Measurements from ENCODE around the gene CIDEC. TPM values are rescaled to one million over a fixed set of nuclear protein-coding genes. Genes with fewer than 3 reads are reported as not detected.

Gene CIDEC
- total RNA-seq, 2 experiments from 2014 or later, result not detected

DNA sequence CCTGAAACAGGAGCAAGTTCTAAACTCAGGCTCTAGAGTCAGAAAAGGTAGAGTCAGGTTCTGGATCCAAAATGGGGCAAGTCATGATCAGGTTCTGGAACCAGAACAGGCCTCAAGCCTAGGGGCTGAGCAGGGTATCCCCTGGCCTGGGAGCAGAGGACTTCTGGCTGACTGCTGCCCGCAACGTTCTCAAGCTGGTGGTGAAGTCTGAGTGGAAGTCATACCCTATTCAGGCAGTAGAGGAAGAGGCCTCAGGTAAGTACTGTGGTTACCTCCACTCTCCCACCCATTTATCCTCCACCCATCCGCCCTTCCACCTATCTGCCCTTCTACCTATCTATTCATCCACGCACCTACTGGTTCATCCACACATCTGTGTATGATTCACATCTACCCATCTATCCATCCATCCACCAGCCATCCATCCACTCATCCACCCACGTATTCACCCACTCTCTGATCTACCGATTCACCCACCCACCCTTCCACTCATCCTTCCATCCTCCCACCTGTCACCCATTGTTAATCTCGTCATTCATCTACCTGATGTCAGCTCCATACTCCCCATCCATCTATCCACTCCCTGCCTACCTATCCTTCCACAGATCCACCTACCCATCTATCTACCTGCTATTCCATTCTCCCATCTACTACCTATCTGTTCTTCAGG lies 61.3 kb downstream of the CIDEC start:
- H3K4me3 ChIP-seq (ENCODE audit: low read depth, low read length, poor library complexity, severe bottlenecking), result no peak overlapping the region
- H3K9me2 ChIP-seq (ENCODE audit: insufficient read depth, low read length), result no peaks in the 10 kb centered on the region
- H3K9me3 ChIP-seq (ENCODE audit: low read length), result no peaks in the 10 kb centered on the region
- no peaks in the 10 kb centered on the region for H3K79me2 ChIP-seq (ENCODE audit: insufficient read depth, low read depth, low read length)
- intact Hi-C loops (cut with micrococcal nuclease; ENCODE audit: unreplicated experiment), result no loop called here
- no peak overlapping the region for H3K27ac ChIP-seq (ENCODE audit: low read depth, low read length, poor library complexity, severe bottlenecking)
- H2AFZ ChIP-seq (ENCODE audit: low read length), result no peak overlapping the region
- ChIA-PET CTCF (ENCODE audit: unreplicated experiment) (interaction anchor here (0.6 kb wide), 2 partner anchors 59 to 214 kb away, joined by 6 to 10 read pairs; no protein-coding TSS in a partner anchor), POLR2A (no interaction called here)
- no peaks in the 10 kb centered on the region for H3K4me1 ChIP-seq (ENCODE audit: insufficient read depth, low read length, poor library complexity, severe bottlenecking)
- no peak overlapping the region for H3K4me2 ChIP-seq (ENCODE audit: low read length)
- DNase-seq (ENCODE audit: low spot score), result no peak
- no TSS peak for BruUV-seq (replicated peaks)
- H3K36me3 ChIP-seq (ENCODE audit: insufficient read depth, low read length), result peaks cover 21% of the 10 kb centered on the region
- no peaks in the 10 kb centered on the region for H4K20me1 ChIP-seq (ENCODE audit: insufficient read depth, low read length)
- no peak for TF ChIP-seq EZH2phosphoT487 (IDR thresholded peaks at IDR 0.05; ENCODE audit: borderline replicate concordance, low read depth, low read length)
- TF ChIP-seq, protein P1, sequence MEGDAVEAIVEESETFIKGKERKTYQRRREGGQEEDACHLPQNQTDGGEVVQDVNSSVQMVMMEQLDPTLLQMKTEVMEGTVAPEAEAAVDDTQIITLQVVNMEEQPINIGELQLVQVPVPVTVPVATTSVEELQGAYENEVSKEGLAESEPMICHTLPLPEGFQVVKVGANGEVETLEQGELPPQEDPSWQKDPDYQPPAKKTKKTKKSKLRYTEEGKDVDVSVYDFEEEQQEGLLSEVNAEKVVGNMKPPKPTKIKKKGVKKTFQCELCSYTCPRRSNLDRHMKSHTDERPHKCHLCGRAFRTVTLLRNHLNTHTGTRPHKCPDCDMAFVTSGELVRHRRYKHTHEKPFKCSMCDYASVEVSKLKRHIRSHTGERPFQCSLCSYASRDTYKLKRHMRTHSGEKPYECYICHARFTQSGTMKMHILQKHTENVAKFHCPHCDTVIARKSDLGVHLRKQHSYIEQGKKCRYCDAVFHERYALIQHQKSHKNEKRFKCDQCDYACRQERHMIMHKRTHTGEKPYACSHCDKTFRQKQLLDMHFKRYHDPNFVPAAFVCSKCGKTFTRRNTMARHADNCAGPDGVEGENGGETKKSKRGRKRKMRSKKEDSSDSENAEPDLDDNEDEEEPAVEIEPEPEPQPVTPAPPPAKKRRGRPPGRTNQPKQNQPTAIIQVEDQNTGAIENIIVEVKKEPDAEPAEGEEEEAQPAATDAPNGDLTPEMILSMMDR (conservative IDR thresholded peaks at IDR 0.05; ENCODE audit: low read length), result no peak

DNA sequence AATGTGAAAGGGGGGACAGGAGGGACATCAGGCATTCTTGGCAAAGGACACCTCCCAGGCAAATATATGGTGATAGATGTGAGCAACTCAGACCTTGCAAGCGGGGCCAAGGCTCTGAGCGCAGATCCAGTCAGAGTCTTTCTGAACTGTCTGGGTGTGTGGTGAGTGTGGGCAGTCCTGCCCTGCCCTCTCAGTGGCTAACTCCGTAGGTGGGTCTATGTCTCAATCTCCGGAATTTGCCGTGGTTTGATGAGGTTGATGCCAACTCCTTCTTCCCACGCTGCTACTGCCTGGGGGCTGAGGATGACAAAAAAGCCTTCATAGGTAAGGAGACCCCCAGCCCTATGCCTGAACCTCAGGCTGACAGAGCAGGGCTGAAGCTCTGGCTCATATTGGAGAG lies 62.6 kb downstream of the CIDEC start:
- no peaks in the 10 kb centered on the region for H3K9me3 ChIP-seq (ENCODE audit: low read length)

More for the DNA sequence above, 62.6 kb downstream of the CIDEC start:
- intact Hi-C loops (cut with micrococcal nuclease; ENCODE audit: unreplicated experiment), result no loop called here
- no TSS peak for BruUV-seq (replicated peaks)
- H3K4me3 ChIP-seq (ENCODE audit: low read depth, low read length, poor library complexity, severe bottlenecking), result no peak overlapping the region
- H3K4me1 ChIP-seq (ENCODE audit: insufficient read depth, low read length, poor library complexity, severe bottlenecking), result no peaks in the 10 kb centered on the region
- no peaks in the 10 kb centered on the region for H3K79me2 ChIP-seq (ENCODE audit: insufficient read depth, low read depth, low read length)
- POLR2A ChIA-PET, result interaction anchor here (0.5 kb wide), 1 partner anchor 20 kb away, joined by 3 read pairs; no protein-coding TSS in a partner anchor
- H2AFZ ChIP-seq (ENCODE audit: low read length), result no peak overlapping the region
- peaks cover 34% of the 10 kb centered on the region for H3K36me3 ChIP-seq (ENCODE audit: insufficient read depth, low read length)
- TF ChIP-seq EZH2phosphoT487 (IDR thresholded peaks at IDR 0.05; ENCODE audit: borderline replicate concordance, low read depth, low read length), result no peak
- TF ChIP-seq, protein P1 (conservative IDR thresholded peaks at IDR 0.05; ENCODE audit: low read length), result no peak
- DNase-seq (ENCODE audit: low spot score), result no peak
- no peak overlapping the region for H3K4me2 ChIP-seq (ENCODE audit: low read length)
- no peak overlapping the region for H3K27ac ChIP-seq (ENCODE audit: low read depth, low read length, poor library complexity, severe bottlenecking)
- H3K9me2 ChIP-seq (ENCODE audit: insufficient read depth, low read length), result no peaks in the 10 kb centered on the region
- H4K20me1 ChIP-seq (ENCODE audit: insufficient read depth, low read length), result no peaks in the 10 kb centered on the region
- CTCF ChIA-PET (ENCODE audit: unreplicated experiment), result no interaction called here

Small RNA genes within 50 kb of the gene (small RNA-seq; reads per million reads assigned to genes)
- gene RNU6-882P, result not detected

Other genes with a start within 250 kb of the CIDEC start
- 27.7 and 29.9 TPM in 2 replicates for gene MTMR14, start 230.7 kb downstream of the CIDEC start, total RNA-seq (2014; rRNA removed; shearing (Covaris generic))
- gene MTMR14, start 230.7 kb downstream of the CIDEC start, total RNA-seq (2022), result 51.5 and 51.8 TPM in 2 replicates
- 0.08 TPM in 1 of 2 replicates, not detected in the other for gene CPNE9, start 176.4 kb downstream of the CIDEC start, total RNA-seq (2014; rRNA removed; shearing (Covaris generic))
- 0.22 TPM in 1 of 2 replicates, not detected in the other for gene CPNE9, start 176.4 kb downstream of the CIDEC start, total RNA-seq (2022)
- gene BRPF1, start 148.5 kb downstream of the CIDEC start, total RNA-seq (2014; rRNA removed; shearing (Covaris generic)), result 29.2 and 31.9 TPM in 2 replicates
- 31.5 and 35.5 TPM in 2 replicates for gene BRPF1, start 148.5 kb downstream of the CIDEC start, total RNA-seq (2022)
- gene OGG1, start 130.3 kb downstream of the CIDEC start, total RNA-seq (2014; rRNA removed; shearing (Covaris generic)), result 98.9 and 121 TPM in 2 replicates
- 119 and 120 TPM in 2 replicates for gene OGG1, start 130.3 kb downstream of the CIDEC start, total RNA-seq (2022)
- gene CAMK1, start 110.3 kb downstream of the CIDEC start, total RNA-seq (2014; rRNA removed; shearing (Covaris generic)), result not detected in 2 replicates
- not detected in 2 replicates for gene CAMK1, start 110.3 kb downstream of the CIDEC start, total RNA-seq (2022)
- 51.6 and 62.0 TPM in 2 replicates for gene TADA3, start 87.8 kb downstream of the CIDEC start, total RNA-seq (2014; rRNA removed; shearing (Covaris generic))
- gene TADA3, start 87.8 kb downstream of the CIDEC start, total RNA-seq (2022), result 56.4 and 58.5 TPM in 2 replicates
- gene ARPC4, start 87.2 kb downstream of the CIDEC start, total RNA-seq (2014; rRNA removed; shearing (Covaris generic)), result 89.8 and 99.5 TPM in 2 replicates
- 93.5 and 118 TPM in 2 replicates for gene ARPC4, start 87.2 kb downstream of the CIDEC start, total RNA-seq (2022)
- 65.4 and 65.7 TPM in 2 replicates for gene TTLL3, start 70.0 kb downstream of the CIDEC start, total RNA-seq (2014; rRNA removed; shearing (Covaris generic))
- 127 and 136 TPM in 2 replicates for gene TTLL3, start 70.0 kb downstream of the CIDEC start, total RNA-seq (2022)
- gene RPUSD3, start 36.2 kb downstream of the CIDEC start, total RNA-seq (2014; rRNA removed; shearing (Covaris generic)), result 44.2 and 47.4 TPM in 2 replicates
- 59.2 and 65.2 TPM in 2 replicates for gene RPUSD3, start 36.2 kb downstream of the CIDEC start, total RNA-seq (2022)
- gene JAGN1, start 10.4 kb upstream of the CIDEC start, total RNA-seq (2014; rRNA removed; shearing (Covaris generic)), result 20.4 and 21.0 TPM in 2 replicates
- gene JAGN1, start 10.4 kb upstream of the CIDEC start, total RNA-seq (2022), result 29.5 and 32.1 TPM in 2 replicates
- 0.06 TPM in 1 of 2 replicates, not detected in the other for gene IL17RE, start 22.6 kb upstream of the CIDEC start, total RNA-seq (2014; rRNA removed; shearing (Covaris generic))
- 0.53 and 1.1 TPM in 2 replicates for gene IL17RE, start 22.6 kb upstream of the CIDEC start, total RNA-seq (2022)
- 0.73 TPM in 1 of 2 replicates, not detected in the other for gene IL17RC, start 36.8 kb upstream of the CIDEC start, total RNA-seq (2014; rRNA removed; shearing (Covaris generic))
- gene IL17RC, start 36.8 kb upstream of the CIDEC start, total RNA-seq (2022), result 0.23 TPM in 1 of 2 replicates, not detected in the other
- gene CRELD1, start 53.6 kb upstream of the CIDEC start, total RNA-seq (2014; rRNA removed; shearing (Covaris generic)), result 23.4 and 28.6 TPM in 2 replicates
- gene CRELD1, start 53.6 kb upstream of the CIDEC start, total RNA-seq (2022), result 20.9 and 21.6 TPM in 2 replicates
- gene PRRT3, start 72.2 kb upstream of the CIDEC start, total RNA-seq (2014; rRNA removed; shearing (Covaris generic)), result 1.4 and 2.1 TPM in 2 replicates
- 4.1 and 4.3 TPM in 2 replicates for gene PRRT3, start 72.2 kb upstream of the CIDEC start, total RNA-seq (2022)
- 16.1 and 30.6 TPM in 2 replicates for gene EMC3, start 106.6 kb upstream of the CIDEC start, total RNA-seq (2014; rRNA removed; shearing (Covaris generic))
- gene EMC3, start 106.6 kb upstream of the CIDEC start, total RNA-seq (2022), result 31.7 and 33.4 TPM in 2 replicates
- 112 and 116 TPM in 2 replicates for gene FANCD2, start 146.2 kb upstream of the CIDEC start, total RNA-seq (2014; rRNA removed; shearing (Covaris generic))
- 130 and 134 TPM in 2 replicates for gene FANCD2, start 146.2 kb upstream of the CIDEC start, total RNA-seq (2022)
- gene FANCD2OS, start 228.0 kb upstream of the CIDEC start, total RNA-seq (2014; rRNA removed; shearing (Covaris generic)), result not detected in 2 replicates
- not detected in 2 replicates for gene FANCD2OS, start 228.0 kb upstream of the CIDEC start, total RNA-seq (2022)
- gene BRK1, start 235.4 kb upstream of the CIDEC start, total RNA-seq (2014; rRNA removed; shearing (Covaris generic)), result 67.5 and 80.4 TPM in 2 replicates
- gene BRK1, start 235.4 kb upstream of the CIDEC start, total RNA-seq (2022), result 102 and 105 TPM in 2 replicates

All from OCI-LY7 (cell line).